OCI-LY7 (cell line): Measurements from ENCODE around the gene STK32C. TPM values are rescaled to one million over a fixed set of nuclear protein-coding genes. Genes with fewer than 3 reads are reported as not detected.

Experiments
- BruUV-seq: library from RNA; stranded (reverse); fragments of 400-500 nt; replicated peaks from 2 replicates; lab custom pipeline; 2021; lab: Mats Ljungman, UMichigan
- CTCF ChIA-PET: fragments of 300-600 bp; sonication (Branson Sonifier 250); formaldehyde crosslinking; loops from one replicate; lab custom pipeline; 2022; ENCODE audit warnings: antibody characterized with exemption; ENCODE audit not compliant: unreplicated experiment; lab: Charles Lee
- POLR2A ChIA-PET: fragments of 300-600 bp; sonication (Branson Sonifier 250); formaldehyde crosslinking; loops from one replicate; lab custom pipeline; 2022; ENCODE audit warnings: antibody characterized with exemption; lab: Charles Lee
- DNase-seq: peaks from one replicate; pipeline ENCODE4 v3.0.0-alpha.2; 2015; ENCODE audit warnings: low spot score
- H2AFZ ChIP-seq: fragments of 200-600 bp; sonication (generic), shearing (Covaris generic); 2 replicates; pipeline ENCODE4 v1.6.1; 2014; ENCODE audit warnings: mild to moderate bottlenecking, antibody characterized with exemption, low read length, moderate library complexity
- H3K27ac ChIP-seq: fragments of 200-600 bp; sonication (generic); 2 replicates; pipeline ENCODE4 v1.5.1; 2014; ENCODE audit warnings: mixed run types, low read depth, mild to moderate bottlenecking, moderate library complexity, low read length, inconsistent platforms; ENCODE audit not compliant: poor library complexity, severe bottlenecking
- H3K36me3 ChIP-seq: fragments of 200-600 bp; sonication (generic); 2 replicates; pipeline ENCODE4 v1.6.1; 2014; ENCODE audit warnings: mild to moderate bottlenecking, antibody characterized with exemption, low read length, moderate library complexity, mixed read lengths; ENCODE audit not compliant: insufficient read depth
- H3K4me1 ChIP-seq: fragments of 200-600 bp; sonication (generic); 2 replicates; pipeline ENCODE4 v1.5.1; 2014; ENCODE audit warnings: mild to moderate bottlenecking, low read length; ENCODE audit not compliant: insufficient read depth, poor library complexity, severe bottlenecking
- H3K4me2 ChIP-seq: fragments of 200-600 bp; sonication (generic); 2 replicates; pipeline ENCODE4 v1.6.1; 2014; ENCODE audit warnings: mild to moderate bottlenecking, low read length
- H3K4me3 ChIP-seq: fragments of 200-600 bp; sonication (generic); 2 replicates; pipeline ENCODE4 v1.5.1; 2014; ENCODE audit warnings: mild to moderate bottlenecking, low read depth, low read length; ENCODE audit not compliant: poor library complexity, severe bottlenecking
- H3K79me2 ChIP-seq: fragments of 200-600 bp; sonication (generic); 2 replicates; pipeline ENCODE4 v1.6.1; 2016; ENCODE audit warnings: low read depth, mild to moderate bottlenecking, low read length, moderate library complexity, mixed read lengths; ENCODE audit not compliant: insufficient read depth
- H3K9me2 ChIP-seq: fragments of 200-600 bp; sonication (generic); 2 replicates; pipeline ENCODE4 v1.6.1; 2016; ENCODE audit warnings: mild to moderate bottlenecking, low read length, mixed read lengths; ENCODE audit not compliant: insufficient read depth
- H3K9me3 ChIP-seq: fragments of 200-600 bp; sonication (generic); 2 replicates; pipeline ENCODE4 v1.6.1; 2014; ENCODE audit warnings: mild to moderate bottlenecking, mixed run types, low read length, mixed read lengths
- H4K20me1 ChIP-seq: fragments of 200-600 bp; sonication (generic); 2 replicates; pipeline ENCODE4 v1.6.1; 2014; ENCODE audit warnings: mild to moderate bottlenecking, antibody characterized with exemption, low read length, moderate library complexity, mixed read lengths; ENCODE audit not compliant: insufficient read depth
- CTCF ChIP-seq: fragments of 200-600 bp; sonication (generic); conservative IDR thresholded peaks from 2 replicates; pipeline ENCODE4 v1.5.1; 2014; ENCODE audit warnings: mild to moderate bottlenecking, antibody characterized with exemption, low read length, moderate library complexity, mixed read lengths
- EZH2phosphoT487 ChIP-seq: fragments of 200-600 bp; sonication (generic); IDR thresholded peaks from 2 replicates; pipeline ENCODE4 v1.6.1; 2018; ENCODE audit warnings: low read depth, borderline replicate concordance, mild to moderate bottlenecking, mixed run types, antibody characterized with exemption, low read length, moderate library complexity, mixed read lengths
- intact Hi-C: fragments of 100-400 bp; cut with micrococcal nuclease; formaldehyde crosslinking; loops from one replicate; pipeline ENCODE4 v1.10.0; 2022; ENCODE audit not compliant: unreplicated experiment
- total RNA-seq, 2 experiments: library from RNA; depleted of rRNA in 1 of 2; stranded (reverse); fragments of >200 nt in 1 of 2; shearing (Covaris generic) in 1 of 2; gene quantifications; 2 replicates each; pipeline ENCODE4 v1.2.3, GENCODE V29; 2014 to 2022

Gene STK32C
- total RNA-seq, 2 experiments from 2014 or later: 13.1 to 30.4 TPM

- H3K9me3 ChIP-seq: 0 out of 2 replicates have a peak, but pooled peaks cover 4% of the 10 kb centered on the region
- H3K79me2 ChIP-seq: no peaks in the 10 kb centered on the region
- ChIA-PET CTCF (no interaction called here), POLR2A (no interaction called here)
- no peak for DNase-seq
- H2AFZ ChIP-seq: no peak overlapping the region
- H3K9me2 ChIP-seq: no peaks in the 10 kb centered on the region
- no peak overlapping the region for H3K4me3 ChIP-seq
- no peak overlapping the region for H3K4me2 ChIP-seq
- H3K27ac ChIP-seq: no peak overlapping the region
- no peaks in the 10 kb centered on the region for H4K20me1 ChIP-seq
- no peak for TF ChIP-seq CTCF
- TF ChIP-seq EZH2phosphoT487: no peak
- no peaks in the 10 kb centered on the region for H3K36me3 ChIP-seq
- BruUV-seq: no TSS peak
- H3K4me1 ChIP-seq: no peaks in the 10 kb centered on the region
- intact Hi-C loops: no loop called here
These were observed 135.4 kb downstream of the STK32C start for GRCh38 chr10:132172091-132173066.

GRCh38 chr10:132170561-132171361, 137.0 kb downstream of the STK32C start:
- Histone ChIP-seq H3K36me3 (no peaks in the 10 kb centered on the region), H3K27ac (no peak overlapping the region), H3K9me2 (no peaks in the 10 kb centered on the region), H4K20me1 (no peaks in the 10 kb centered on the region), H3K79me2 (no peaks in the 10 kb centered on the region), H3K4me3 (no peak overlapping the region), H3K9me3 (0 out of 2 replicates have a peak, but pooled peaks cover 4% of the 10 kb centered on the region), H3K4me2 (no peak overlapping the region), H3K4me1 (no peaks in the 10 kb centered on the region), H2AFZ (no peak overlapping the region)
- intact Hi-C loops: no loop called here
- CTCF ChIA-PET: no interaction called here
- BruUV-seq: no TSS peak
- DNase-seq: no peak
- TF ChIP-seq EZH2phosphoT487 (no peak), CTCF (no peak)
- POLR2A ChIA-PET: no interaction called here
